HG03469 (cell line): ENCODE measurements around the gene RHBDL3.

ENCODE experiments used
- ATAC-seq: cut with Tn5 transposase; IDR thresholded peaks from one replicate; pipeline ENCODE4 v1.9.1; 2021; ENCODE audit warnings: mild to moderate bottlenecking, moderate library complexity, moderate number of reproducible peaks; ENCODE audit not compliant: unreplicated experiment

Gene RHBDL3

GRCh38 chr17:32266051-32266388, 388 bp downstream of the RHBDL3 start:
- no peak for ATAC-seq

GRCh38 chr17:32266389-32267301, 1.0 kb downstream of the RHBDL3 start:
- no peak for ATAC-seq

GRCh38 chr17:32267690-32268205, 2.1 kb downstream of the RHBDL3 start:
- no peak for ATAC-seq

GRCh38 chr17:32268734-32269288, 3.2 kb downstream of the RHBDL3 start:
- ATAC-seq: no peak

- ATAC-seq: no peak
These were observed 3.7 kb downstream of the RHBDL3 start for GRCh38 chr17:32269377-32269776.

GRCh38 chr17:32271844-32272243, 6.2 kb downstream of the RHBDL3 start:
- ATAC-seq: no peak

- no peak for ATAC-seq
These were observed 8.5 kb downstream of the RHBDL3 start for GRCh38 chr17:32274101-32274500.

GRCh38 chr17:32274643-32275042, 9.0 kb downstream of the RHBDL3 start:
- no peak for ATAC-seq

GRCh38 chr17:32275060-32276042, 9.7 kb downstream of the RHBDL3 start:
- no peak for ATAC-seq

GRCh38 chr17:32276171-32276601, 10.6 kb downstream of the RHBDL3 start:
- ATAC-seq: no peak

- no peak for ATAC-seq
These were observed 11.7 kb downstream of the RHBDL3 start for GRCh38 chr17:32277284-32277683.

GRCh38 chr17:32278815-32279214, 13.2 kb downstream of the RHBDL3 start:
- ATAC-seq: no peak

- no peak for ATAC-seq
These were observed 14.5 kb downstream of the RHBDL3 start for GRCh38 chr17:32279891-32280716.

- ATAC-seq: no peak
These were observed 15.4 kb downstream of the RHBDL3 start for GRCh38 chr17:32281011-32281451.

- no peak for ATAC-seq
These were observed 18.1 kb downstream of the RHBDL3 start for GRCh38 chr17:32283745-32284201.

GRCh38 chr17:32285306-32285705, 19.7 kb downstream of the RHBDL3 start:
- no peak for ATAC-seq

- no peak for ATAC-seq
These were observed 20.3 kb downstream of the RHBDL3 start for GRCh38 chr17:32285746-32286517.

GRCh38 chr17:32286518-32286900, 20.9 kb downstream of the RHBDL3 start:
- ATAC-seq: no peak

- no peak for ATAC-seq
These were observed 22.3 kb downstream of the RHBDL3 start for GRCh38 chr17:32287804-32288511.
